ENCODE data around the gene IL17C.
A peak's percentile ranks its signal among the peaks of the same experiment; 100 is the strongest.

The IL17C gene

DNA sequence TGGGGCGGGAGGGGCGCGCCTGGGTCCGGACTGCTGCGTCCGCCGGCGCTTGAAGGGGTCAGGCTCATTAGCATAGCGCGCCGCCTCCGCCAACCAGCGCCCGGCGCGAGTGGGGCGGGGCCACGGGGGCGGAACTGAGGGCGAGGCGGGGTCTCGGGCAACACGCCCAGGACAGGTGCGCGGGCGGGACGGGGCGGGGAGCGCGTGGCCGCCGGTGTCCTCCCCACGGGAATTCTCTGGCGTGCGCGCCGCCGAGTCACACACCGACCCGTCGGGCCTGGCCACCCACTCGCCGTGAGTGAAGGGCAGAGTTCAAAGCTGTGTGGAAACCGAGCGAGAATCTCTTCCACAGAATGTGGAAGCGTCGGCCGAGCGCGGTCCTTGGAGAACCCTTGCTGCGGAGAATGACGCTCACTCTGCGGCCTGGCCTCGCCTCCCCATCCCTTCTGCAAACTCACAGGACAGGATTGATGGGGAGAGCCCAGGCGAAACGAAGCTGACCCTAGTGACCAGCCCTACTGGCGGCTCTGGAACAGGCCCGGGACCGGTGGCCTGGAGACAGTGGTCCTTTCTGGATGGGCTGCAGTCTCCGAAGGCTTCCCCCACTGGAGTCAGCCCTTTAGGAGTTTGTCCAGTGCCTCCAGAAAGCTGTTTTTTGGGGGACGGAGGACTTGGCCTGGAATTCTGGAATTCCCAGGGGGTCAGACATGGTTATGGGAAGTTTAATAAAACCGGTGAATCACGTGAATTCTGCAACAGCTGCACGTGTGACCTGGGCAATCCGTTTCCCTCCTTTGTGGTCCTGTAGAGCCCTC is 48.3 kb downstream of the IL17C start, which contains the start of gene SNAI3:
SNAI3 (minus strand) TSS at position 69 of the 815 bp plus-strand sequence. CDS start 101 bp downstream, outside the sequence.
- DNase-seq = peak; percentile 92 to 93

DNA sequence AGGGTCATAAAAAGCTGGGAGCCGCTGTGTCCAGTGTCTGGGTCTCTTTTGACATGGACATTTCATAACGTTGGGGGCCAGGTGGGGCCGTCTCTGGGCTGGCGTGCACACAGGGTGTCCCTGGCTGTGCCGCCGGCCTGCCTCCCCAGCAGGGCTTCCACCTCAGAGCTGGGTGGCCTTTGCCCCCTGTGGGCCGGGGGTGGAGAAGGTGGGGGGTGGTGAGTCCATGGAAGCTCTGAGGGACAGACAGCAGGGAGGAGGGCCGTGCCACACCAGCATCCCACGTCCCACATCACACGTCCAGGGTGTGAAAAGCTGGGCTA is 48.8 kb downstream of the IL17C start:
- DNase-seq = no peak

DNA sequence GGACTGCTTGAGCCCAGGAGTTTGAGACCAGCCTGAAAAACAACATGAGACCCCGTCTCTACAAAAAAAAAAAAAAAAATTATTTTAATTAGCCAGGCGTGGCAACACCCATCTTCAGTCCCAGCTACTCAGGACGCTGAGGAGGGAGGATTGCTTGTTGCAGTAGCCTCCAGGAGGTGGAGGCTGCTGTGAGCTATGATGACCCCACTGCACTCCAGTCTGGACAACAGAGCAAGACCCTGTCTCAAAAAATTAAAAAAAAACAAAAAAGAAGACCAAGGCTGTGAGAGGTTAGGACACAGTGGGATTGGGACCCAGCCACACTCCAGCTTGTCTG is 49.3 kb downstream of the IL17C start:
- no peak for DNase-seq

DNA sequence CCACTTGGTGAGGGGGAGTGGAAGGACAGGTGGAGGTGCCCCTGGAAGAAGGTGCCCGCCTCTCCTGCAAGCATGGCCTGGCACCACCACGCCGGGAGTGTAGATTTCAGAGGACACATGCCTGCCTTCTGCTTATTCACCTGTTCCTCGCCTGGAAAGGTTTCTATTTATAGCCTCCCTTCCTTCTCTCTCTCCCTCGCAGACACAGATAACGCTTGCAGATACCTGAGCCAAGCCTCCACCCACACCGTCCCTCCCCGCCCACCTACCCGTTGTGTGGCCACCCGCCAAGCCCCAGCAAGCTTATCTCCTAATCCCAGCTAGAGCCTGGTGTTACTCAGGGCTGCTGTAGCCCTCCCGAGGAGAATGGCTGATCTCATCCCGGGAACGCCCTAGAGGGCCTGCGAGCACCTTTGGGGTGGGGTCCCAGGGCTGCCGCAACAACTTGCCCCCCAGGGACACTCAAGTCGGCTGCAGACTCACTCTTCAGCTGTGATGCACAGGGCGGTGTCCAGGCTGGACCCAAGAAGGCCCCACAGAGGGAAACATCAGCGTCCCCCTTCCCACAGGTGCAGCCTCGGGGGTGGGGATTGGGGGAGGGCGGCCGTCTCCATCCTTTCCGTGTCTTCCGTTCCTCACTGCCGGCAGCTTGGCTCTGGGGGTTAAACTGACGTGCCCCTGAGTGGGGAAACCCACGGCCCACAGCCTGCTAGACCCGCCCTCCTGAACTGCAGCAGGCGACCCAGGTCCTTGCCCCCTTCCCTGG is 49.8 kb downstream of the IL17C start:
- no peak for DNase-seq

All from activated CD4-positive, alpha-beta T cell treated with anti-CD3 and anti-CD28 coated beads, Interleukin-2, amount 50 U/mL, for 48 hours (primary cell).